ENCODE data around the gene SYT3.
"Not testable (repeated sequence)": the region's sequence is repeated elsewhere in the genome, so short reads cannot be mapped to it uniquely, and the experiment has no call there.

Gene SYT3

GRCh38 chr19:50602496-50602895, 37.2 kb downstream of the SYT3 start:
- no peak for DNase-seq

DNA sequence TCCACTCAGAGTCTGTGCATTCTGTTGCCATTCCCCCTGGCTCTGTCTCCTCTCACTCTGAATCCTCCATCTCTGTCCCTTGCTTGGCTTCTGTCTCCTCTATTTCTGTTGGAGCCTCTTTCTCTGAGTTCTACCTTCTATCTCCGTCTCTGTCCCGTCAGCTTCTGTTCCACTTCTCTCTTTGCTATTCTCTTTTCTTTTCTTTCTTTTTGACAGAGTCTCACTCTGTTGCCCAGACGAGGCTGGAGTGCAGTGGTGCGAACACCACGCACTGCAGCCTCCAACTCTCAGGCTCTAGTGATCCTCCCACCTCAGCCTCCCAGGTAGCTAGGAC, 37.6 kb downstream of the SYT3 start:
- no peak for DNase-seq

DNA sequence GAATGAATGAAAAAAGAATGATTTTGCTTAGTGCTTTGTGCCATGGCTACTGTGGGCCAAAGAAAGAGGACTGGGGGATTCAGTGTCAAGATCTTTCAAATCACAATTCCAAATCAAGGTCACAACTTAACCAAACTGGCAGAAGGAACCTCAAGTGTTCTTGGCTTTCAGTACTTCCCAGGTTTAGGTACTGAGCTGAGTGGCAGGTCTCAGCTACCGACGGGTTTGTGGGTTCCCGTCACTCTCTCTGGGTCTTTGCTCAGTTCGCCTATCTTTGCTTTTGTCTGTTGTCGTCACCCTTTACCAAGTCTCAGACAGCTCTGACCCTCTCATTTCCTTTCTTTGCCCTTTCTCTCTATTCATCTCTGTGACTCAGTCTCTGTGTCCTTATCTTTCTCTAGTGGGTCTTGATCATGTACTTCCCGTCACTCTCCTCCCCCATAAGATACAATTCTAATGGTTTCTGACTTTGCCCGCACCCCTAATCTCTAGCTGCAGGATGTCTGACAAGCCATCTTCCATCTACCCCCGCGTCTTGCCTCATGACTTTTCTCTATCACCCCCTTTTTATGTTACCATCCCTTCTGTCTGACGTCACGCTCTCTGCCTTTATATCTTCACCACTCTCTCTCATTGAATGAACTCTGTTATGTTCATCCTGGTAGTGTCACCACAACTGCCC, 38.1 kb downstream of the SYT3 start:
- no peak for DNase-seq

DNA sequence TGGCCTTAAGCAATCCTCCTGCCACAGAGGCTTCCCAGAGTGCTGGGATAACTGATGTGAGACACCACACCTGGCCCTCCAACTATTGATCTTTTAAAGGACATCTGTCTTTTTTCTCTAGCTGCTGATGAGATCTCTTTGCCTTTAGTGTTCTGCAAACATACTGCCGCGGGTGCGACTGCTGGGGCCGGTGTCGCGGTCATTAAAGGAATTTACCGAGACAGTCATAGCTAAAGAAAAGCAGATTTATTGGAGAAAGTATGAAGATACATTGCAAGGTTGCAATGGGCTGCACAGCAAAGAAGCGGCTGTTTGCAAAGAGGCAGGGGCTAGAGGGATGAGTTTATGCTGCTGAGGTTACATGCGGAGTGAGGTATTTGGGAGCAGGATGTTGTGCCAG, 40.3 kb downstream of the SYT3 start:
- no peak for DNase-seq

GRCh38 chr19:50590191-50590590, 49.5 kb downstream of the SYT3 start:
- DNase-seq = no peak

- DNase-seq = not testable (repeated sequence)
These were observed 57.7 kb downstream of the SYT3 start for GRCh38 chr19:50581795-50582660.

DNA sequence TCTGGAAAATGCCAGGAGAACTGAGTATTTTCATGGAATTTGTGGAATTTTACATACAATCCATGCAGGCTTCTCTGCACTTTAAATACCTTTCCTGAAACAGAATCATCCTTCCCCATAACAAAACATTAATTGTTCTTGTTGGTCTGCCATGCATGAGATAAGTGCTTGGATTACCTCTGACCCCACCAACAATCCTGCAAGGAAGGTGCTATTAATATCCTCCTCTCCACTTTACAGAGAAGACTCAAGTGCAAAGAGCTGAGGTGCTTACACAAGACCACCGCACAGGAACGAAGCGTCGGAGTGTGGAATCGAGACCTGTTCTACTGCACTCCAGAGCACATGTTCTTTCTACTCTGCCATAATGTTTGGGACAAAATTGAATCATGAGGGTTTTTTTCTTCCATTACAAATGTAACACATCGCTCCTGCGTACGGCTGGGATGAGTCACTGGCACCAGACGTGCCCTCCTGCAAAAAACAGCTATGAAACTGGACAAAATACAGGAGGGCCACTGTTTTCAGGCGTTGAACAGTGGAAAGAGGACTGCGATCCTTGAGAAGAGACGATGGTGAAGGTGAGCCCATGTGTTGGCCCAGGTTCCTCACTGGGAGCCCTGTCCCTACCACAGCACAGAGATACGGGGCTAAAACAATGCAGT, 58.6 kb downstream of the SYT3 start:
- no peak for DNase-seq

GRCh38 chr19:50580240-50580639, 59.4 kb downstream of the SYT3 start:
- DNase-seq = no peak

DNA sequence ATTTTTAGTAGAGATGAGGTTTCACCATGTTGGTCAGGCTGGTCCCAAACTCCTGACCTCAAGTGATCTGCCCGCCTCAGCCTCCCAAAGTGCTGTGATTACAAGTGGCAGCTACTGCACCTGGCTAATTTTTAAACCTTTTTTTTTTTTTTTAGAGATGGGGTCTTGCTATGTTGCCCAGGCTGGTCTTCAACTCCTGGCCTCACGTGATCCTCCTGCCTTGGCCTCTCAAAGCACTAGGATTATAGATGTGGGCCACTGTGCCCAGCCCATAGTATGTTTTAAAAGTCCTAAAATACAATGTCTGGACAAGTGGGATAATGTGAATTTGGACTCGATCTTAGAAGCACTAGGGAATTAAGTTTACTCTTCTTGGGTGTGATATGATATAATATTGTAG, 62.9 kb downstream of the SYT3 start:
- DNase-seq = not testable (repeated sequence)

GRCh38 chr19:50573741-50574461, 65.8 kb downstream of the SYT3 start:
- no peak for DNase-seq

Data from NCI-H748 treated with DMSO at 0.1 percent for 48 hours (cell line).